Endothelial cell of umbilical vein (primary cell): ENCODE results near the gene MATN1. TPM values are rescaled to one million over a fixed set of nuclear protein-coding genes. Genes with fewer than 3 reads are reported as not detected.

Experiments used
- BruUV-seq: library from RNA; stranded (reverse); fragments of 400-500 nt; replicated peaks from 2 replicates; lab custom pipeline; 2021; lab: Mats Ljungman, UMichigan
- CTCF ChIA-PET: fragments of 300-600, 350-600 bp; sonication (Branson Sonifier 250); formaldehyde crosslinking; loops from one replicate; lab custom pipeline; 2021; ENCODE audit warnings: antibody characterized with exemption, inconsistent platforms; lab: Charles Lee
- POLR2A ChIA-PET: fragments of 300-600, 350-600 bp; sonication (Branson Sonifier 250); formaldehyde crosslinking; loops from one replicate; lab custom pipeline; 2021; ENCODE audit warnings: antibody characterized with exemption, inconsistent platforms; lab: Charles Lee
- DNase-seq: peaks from one replicate; pipeline ENCODE4 v3.0.0-alpha.2; 2011; ENCODE audit warnings: low read depth, low spot score
- FAIRE-seq: peaks from 2 replicates; lab custom pipeline; 2011; peaks lifted over from hg19 to GRCh38; lab: Jason Lieb, UNC
- H2AFZ ChIP-seq: 2 replicates; pipeline ENCODE4 v1.6.0; 2012; ENCODE audit warnings: low read depth, low read length, control low read depth, inconsistent platforms
- H3K27ac ChIP-seq: 2 replicates; pipeline ENCODE4 v1.5.1; 2011; ENCODE audit warnings: low read depth, mild to moderate bottlenecking, control low read depth, low read length, moderate library complexity; ENCODE audit not compliant: insufficient read depth
- H3K27me3 ChIP-seq, 2 experiments: 2 replicates each; pipeline versions ENCODE4 v1.6.0 to v1.6.1; 2011; ENCODE audit warnings: low read length in 2 of 2, mixed read lengths in 1 of 2; ENCODE audit not compliant: control insufficient read depth in 2 of 2, insufficient read depth in 2 of 2
- H3K36me3 ChIP-seq, 2 experiments: 2 replicates in 1 of 2; 3 replicates in 1 of 2; pipeline ENCODE4 v1.5.1; 2011; ENCODE audit warnings: low read length in 2 of 2, mild to moderate bottlenecking in 1 of 2, moderate library complexity in 1 of 2; ENCODE audit not compliant: control insufficient read depth in 2 of 2, insufficient read depth in 2 of 2; ENCODE audit errors: extremely low read depth in 1 of 2
- H3K4me1 ChIP-seq: 3 replicates; pipeline ENCODE4 v1.5.1; 2011; ENCODE audit warnings: mild to moderate bottlenecking, low read length; ENCODE audit not compliant: control insufficient read depth, insufficient read depth; ENCODE audit errors: extremely low read depth
- H3K4me2 ChIP-seq: 2 replicates; pipeline ENCODE4 v1.6.1; 2011; ENCODE audit warnings: low read length, control low read depth, mixed read lengths; ENCODE audit not compliant: insufficient read depth
- H3K4me3 ChIP-seq, 3 experiments: fragments of 200-600 bp in 1 of 3; sonication (generic), shearing (Covaris generic) in 1 of 3; replicated peaks in 1 of 3; 2 replicates each; pipeline ENCODE4 v1.5.1; 2011 to 2016; ENCODE audit warnings: control low read depth in 3 of 3, low read length in 3 of 3, mild to moderate bottlenecking in 2 of 3, inconsistent platforms in 1 of 3, low read depth in 1 of 3, moderate library complexity in 1 of 3; ENCODE audit not compliant: insufficient read depth in 1 of 3
- H3K79me2 ChIP-seq: 2 replicates; pipeline ENCODE4 v1.6.0; 2012; ENCODE audit warnings: low read length, inconsistent platforms; ENCODE audit not compliant: control insufficient read depth, insufficient read depth
- H3K9ac ChIP-seq: replicated peaks from 2 replicates; pipeline ENCODE3; 2011; ENCODE audit warnings: low read length, control low read depth; ENCODE audit not compliant: insufficient read depth; ENCODE audit errors: extremely low read depth
- H3K9me1 ChIP-seq: replicated peaks from 3 replicates; pipeline ENCODE4 v1.6.0; 2011; ENCODE audit warnings: mild to moderate bottlenecking, low read length; ENCODE audit not compliant: control insufficient read depth, insufficient read depth; ENCODE audit errors: extremely low read depth
- H3K9me3 ChIP-seq: replicated peaks from 2 replicates; pipeline ENCODE4 v1.5.1; 2012; ENCODE audit warnings: low read length, inconsistent platforms; ENCODE audit not compliant: control insufficient read depth, insufficient read depth
- H4K20me1 ChIP-seq: replicated peaks from 2 replicates; pipeline ENCODE3; 2011; ENCODE audit warnings: mild to moderate bottlenecking, low read length; ENCODE audit not compliant: control insufficient read depth, insufficient read depth; ENCODE audit errors: extremely low read depth
- CTCF ChIP-seq, 2 donors: IDR thresholded peaks; 1 replicate in 1 of 2; 2 replicates in 1 of 2; pipeline ENCODE4 v1.5.1; 2011; ENCODE audit warnings: low read length in 2 of 2, mild to moderate bottlenecking in 2 of 2, moderate library complexity in 2 of 2, control low read depth in 1 of 2, inconsistent platforms in 1 of 2, low read depth in 1 of 2; ENCODE audit not compliant: insufficient read depth in 1 of 2; ENCODE audit errors: extremely low read depth in 1 of 2
- EZH2 ChIP-seq: IDR thresholded peaks from 2 replicates; pipeline ENCODE4 v1.6.1; 2012; ENCODE audit warnings: borderline replicate concordance, low read depth, mild to moderate bottlenecking, moderate library complexity, low read length, inconsistent platforms; ENCODE audit not compliant: severe bottlenecking
- FOS ChIP-seq: IDR thresholded peaks from 2 replicates; pipeline ENCODE4 v1.6.1; 2011; ENCODE audit warnings: mild to moderate bottlenecking, low read length, moderate library complexity, borderline replicate concordance; ENCODE audit not compliant: insufficient read depth
- GATA2 ChIP-seq: IDR thresholded peaks from 2 replicates; pipeline ENCODE4 v1.7.0; 2011; ENCODE audit warnings: low read depth, mild to moderate bottlenecking, moderate library complexity, mixed read lengths, low read length; ENCODE audit not compliant: insufficient read length, insufficient read depth
- JUN ChIP-seq: IDR thresholded peaks from 2 replicates; pipeline ENCODE4 v1.6.1; 2011; ENCODE audit warnings: borderline replicate concordance, low read depth; ENCODE audit not compliant: insufficient read length, insufficient read depth
- MAX ChIP-seq: IDR thresholded peaks from 2 replicates; pipeline ENCODE4 v1.6.1; 2011; ENCODE audit not compliant: insufficient read depth, insufficient read length
- MYC ChIP-seq: IDR thresholded peaks from one replicate; pipeline ENCODE4 v1.6.1; 2011; ENCODE audit warnings: mild to moderate bottlenecking, low read depth, low read length
- POLR2A ChIP-seq: IDR thresholded peaks from 2 replicates; pipeline ENCODE4 v1.6.1; 2012; ENCODE audit warnings: low read depth, mild to moderate bottlenecking, control low read depth, low read length
- POLR2AphosphoS5 ChIP-seq: IDR thresholded peaks from 2 replicates; pipeline ENCODE4 v1.6.1; 2012; ENCODE audit warnings: low read depth, mild to moderate bottlenecking, control low read depth, low read length, moderate library complexity; ENCODE audit not compliant: insufficient read depth
- dilution Hi-C: fragments of 300-500 bp; cut with MboI; formaldehyde crosslinking; loops from one replicate; pipeline ENCODE4 v1.15.0; 2019; ENCODE audit warnings: low sequenced_read_pairs; ENCODE audit not compliant: extremely low pct_ligation_motif_present
- intact Hi-C: fragments of 100-400 bp; cut with micrococcal nuclease; formaldehyde crosslinking; loops from one replicate; pipeline ENCODE4 v1.10.0; 2022
- polyA plus RNA-seq, 4 experiments: library from polyadenylated mRNA; depleted of rRNA in 3 of 4; stranded (reverse) in 3 of 4; unstranded in 1 of 4; fragments of >200 nt; gene quantifications; 2 replicates each; pipeline versions ENCODE4 v1.2.1 to v1.2.3, GENCODE V29; 2011 to 2012; ENCODE audit warnings: missing spikeins in 1 of 4
- total RNA-seq: library from RNA; stranded (reverse); gene quantifications from 2 replicates; pipeline ENCODE4 v1.2.3, GENCODE V29; 2021

MATN1 gene
- total and polyA plus RNA-seq, 2 donors (not counting 3 experiments of a cell fraction or from before 2014, with no cell fraction given), result 0.29 to 0.36 TPM

- ChIA-PET POLR2A (no interaction called here), CTCF (no interaction called here)
- no peak for FAIRE-seq
- no peak overlapping the region for H2AFZ ChIP-seq
- no peak overlapping the region for H3K4me2 ChIP-seq
- H4K20me1 ChIP-seq, result no peaks in the 10 kb centered on the region
- BruUV-seq, result no TSS peak
- no peaks in the 10 kb centered on the region for H3K9me3 ChIP-seq
- intact Hi-C loops, result no loop called here
- no peak overlapping the region for H3K4me3 ChIP-seq
- H3K4me1 ChIP-seq, result no peaks in the 10 kb centered on the region
- H3K9ac ChIP-seq, result no peak overlapping the region
- H3K79me2 ChIP-seq, result no peaks in the 10 kb centered on the region
- no peaks in the 10 kb centered on the region for H3K36me3 ChIP-seq
- H3K27me3 ChIP-seq, result peaks cover 0 to 2% of the 10 kb centered on the region in 2 experiments
- H3K27ac ChIP-seq, result no peak overlapping the region
- no peak for TF ChIP-seq JUN
- TF ChIP-seq FOS, result no peak
- TF ChIP-seq MAX, result no peak
- no peak for TF ChIP-seq MYC
- H3K9me1 ChIP-seq, result no peaks in the 10 kb centered on the region
- DNase-seq, result no peak
- dilution Hi-C loops, result no loop called here
Observed at GRCh38 chr1:30699762-30700161, 23.6 kb downstream of the MATN1 start.

- no TSS peak for BruUV-seq
- Histone ChIP-seq H3K9me3 (no peaks in the 10 kb centered on the region), H3K36me3 (no peaks in the 10 kb centered on the region), H3K79me2 (no peaks in the 10 kb centered on the region), H3K27ac (no peak overlapping the region), H3K4me3 (no peak overlapping the region), H3K4me1 (no peaks in the 10 kb centered on the region), H3K4me2 (no peak overlapping the region), H2AFZ (no peak overlapping the region), H3K9ac (no peak overlapping the region), H3K9me1 (no peaks in the 10 kb centered on the region), H3K27me3 (peaks cover 0 to 3% of the 10 kb centered on the region in 2 experiments), H4K20me1 (no peaks in the 10 kb centered on the region)
- POLR2A ChIA-PET, result no interaction called here
- FAIRE-seq (no peak), DNase-seq (no peak)
- CTCF ChIA-PET, result interaction anchor here (1.8 kb wide), 1 partner anchor 9 kb away, joined by 8 read pairs; no protein-coding TSS in a partner anchor
- TF ChIP-seq JUN (no peak), POLR2AphosphoS5 (no peak), POLR2A (no peak), EZH2 (no peak), CTCF (IDR thresholded peaks at IDR 0.05; ENCODE audit: extremely low read depth in 1 of 2, insufficient read depth in 1 of 2, low read depth in 1 of 2, low read length in 2 of 2) (no peak), MAX (no peak), GATA2 (no peak), FOS (no peak), MYC (no peak)
- intact Hi-C loops (no loop called here), dilution Hi-C loops (no loop called here)
Observed at GRCh38 chr1:30698401-30698981, 24.9 kb downstream of the MATN1 start.
